ENCODE results near the gene PIK3R6. TPM values are rescaled to one million over a fixed set of nuclear protein-coding genes. Genes with fewer than 3 reads are reported as not detected.

The PIK3R6 gene
- total RNA-seq, 4 donors from 2014 or later, result 0.22 to 2.5 (median 0.35) TPM

DNA sequence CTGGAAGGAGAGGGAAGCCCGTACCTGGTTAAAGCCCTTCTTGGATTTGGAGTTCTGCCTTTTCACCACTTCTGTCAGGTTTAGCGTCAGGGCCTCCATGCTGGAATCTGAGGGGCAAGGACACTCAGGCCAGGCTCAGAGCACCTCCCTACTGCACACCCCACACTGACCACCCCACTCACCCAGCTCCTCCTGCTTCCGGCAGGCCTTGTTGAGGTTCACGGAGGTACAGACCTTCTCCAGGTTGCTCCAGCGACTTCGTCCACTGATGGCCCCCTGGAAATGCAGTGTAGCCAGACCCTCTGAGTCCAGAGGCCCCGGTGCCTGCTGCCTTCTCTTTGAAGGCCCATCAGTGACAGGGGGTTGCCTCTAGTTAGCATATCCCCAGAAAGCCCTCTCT is 14.1 kb upstream of the PIK3R6 start:
- DNase-seq, result no peak
- H3K4me1 ChIP-seq, result no peaks in the 10 kb centered on the region
- WGBS, 2 donors, result 97 to 100% methylated on average over 2 to 6 of the region's 7 CpGs
- no peaks in the 10 kb centered on the region for H3K9me3 ChIP-seq
- no peaks in the 10 kb centered on the region for H3K36me3 ChIP-seq
- intact Hi-C loops (cut with DNase I), result no loop called here
- TF ChIP-seq, protein P1, sequence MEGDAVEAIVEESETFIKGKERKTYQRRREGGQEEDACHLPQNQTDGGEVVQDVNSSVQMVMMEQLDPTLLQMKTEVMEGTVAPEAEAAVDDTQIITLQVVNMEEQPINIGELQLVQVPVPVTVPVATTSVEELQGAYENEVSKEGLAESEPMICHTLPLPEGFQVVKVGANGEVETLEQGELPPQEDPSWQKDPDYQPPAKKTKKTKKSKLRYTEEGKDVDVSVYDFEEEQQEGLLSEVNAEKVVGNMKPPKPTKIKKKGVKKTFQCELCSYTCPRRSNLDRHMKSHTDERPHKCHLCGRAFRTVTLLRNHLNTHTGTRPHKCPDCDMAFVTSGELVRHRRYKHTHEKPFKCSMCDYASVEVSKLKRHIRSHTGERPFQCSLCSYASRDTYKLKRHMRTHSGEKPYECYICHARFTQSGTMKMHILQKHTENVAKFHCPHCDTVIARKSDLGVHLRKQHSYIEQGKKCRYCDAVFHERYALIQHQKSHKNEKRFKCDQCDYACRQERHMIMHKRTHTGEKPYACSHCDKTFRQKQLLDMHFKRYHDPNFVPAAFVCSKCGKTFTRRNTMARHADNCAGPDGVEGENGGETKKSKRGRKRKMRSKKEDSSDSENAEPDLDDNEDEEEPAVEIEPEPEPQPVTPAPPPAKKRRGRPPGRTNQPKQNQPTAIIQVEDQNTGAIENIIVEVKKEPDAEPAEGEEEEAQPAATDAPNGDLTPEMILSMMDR (IDR thresholded peaks at IDR 0.05), result no peak
- TF ChIP-seq POLR2A (IDR thresholded peaks at IDR 0.05), result no peak
- H3K27me3 ChIP-seq, result no peaks in the 10 kb centered on the region
- no peak overlapping the region for H3K27ac ChIP-seq
- H3K4me3 ChIP-seq, result no peak overlapping the region

DNA sequence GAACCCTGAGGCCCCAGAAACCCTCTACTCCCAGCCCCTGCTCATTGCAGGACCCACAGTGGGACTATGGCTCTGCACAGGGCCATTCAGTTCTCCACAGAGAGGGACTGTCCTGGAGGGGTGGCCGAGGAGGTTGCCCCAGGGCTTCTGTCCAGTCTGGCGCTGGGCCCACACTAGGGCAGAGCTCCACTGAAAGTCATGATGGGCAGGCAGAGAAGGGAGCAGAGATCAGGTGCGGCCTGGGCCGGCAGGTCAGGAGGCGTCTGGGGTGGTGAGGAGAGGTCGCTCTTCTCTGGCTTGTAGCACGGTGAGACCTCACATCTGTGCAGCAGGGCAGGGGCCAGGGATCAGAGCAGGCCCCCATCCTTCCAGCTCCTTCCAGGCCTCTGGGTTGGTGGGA is 13.0 kb upstream of the PIK3R6 start:
- TF ChIP-seq, protein P1 (IDR thresholded peaks at IDR 0.05), result no peak
- TF ChIP-seq POLR2A (IDR thresholded peaks at IDR 0.05), result no peak
- Histone ChIP-seq H3K27ac (no peak overlapping the region), H3K9me3 (no peaks in the 10 kb centered on the region), H3K4me3 (no peak overlapping the region), H3K27me3 (peaks cover 0 to 11% (median 0%) of the 10 kb centered on the region in 4 donors), H3K36me3 (no peaks in the 10 kb centered on the region), H3K4me1 (no peaks in the 10 kb centered on the region)
- WGBS, 2 donors, result 81% methylated on average over 3 of the region's 7 CpGs; no CpG with 5 or more reads in 1 of the 2 donors
- no peak for DNase-seq
- intact Hi-C loops (cut with DNase I), result no loop called here

DNA sequence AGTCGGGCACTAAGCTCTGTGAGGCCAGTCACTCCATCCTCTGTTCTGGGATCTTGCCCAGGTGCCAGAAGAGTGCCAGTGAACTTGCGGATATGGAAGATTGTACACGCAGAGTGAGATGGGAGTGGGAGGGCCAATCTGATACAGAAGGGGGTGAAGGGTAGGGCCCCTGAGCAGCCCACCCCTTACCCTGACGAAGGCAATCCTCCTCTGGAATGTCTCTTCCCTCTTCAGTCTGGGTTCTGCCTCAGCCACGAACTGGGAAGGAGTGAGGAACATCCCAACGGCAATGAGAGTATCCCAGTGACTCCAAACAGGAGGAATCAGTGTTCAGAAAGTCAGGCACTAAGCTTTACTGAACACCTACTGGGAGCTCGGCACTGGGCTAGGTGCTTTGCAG is 11.9 kb upstream of the PIK3R6 start:
- Histone ChIP-seq H3K4me1 (no peaks in the 10 kb centered on the region), H3K27ac (no peak overlapping the region), H3K4me3 (no peak overlapping the region), H3K36me3 (no peaks in the 10 kb centered on the region), H3K27me3 (peaks cover 0 to 21% (median 0%) of the 10 kb centered on the region in 4 donors), H3K9me3 (no peaks in the 10 kb centered on the region)
- DNase-seq, result no peak
- no peak for TF ChIP-seq POLR2A (IDR thresholded peaks at IDR 0.05)
- TF ChIP-seq, protein P1 (IDR thresholded peaks at IDR 0.05), result no peak
- whole genome bisulfite sequencing, 2 donors, result 73 to 78% methylated on average over 2 to 6 of the region's 7 CpGs
- intact Hi-C loops (cut with DNase I), result no loop called here

DNA sequence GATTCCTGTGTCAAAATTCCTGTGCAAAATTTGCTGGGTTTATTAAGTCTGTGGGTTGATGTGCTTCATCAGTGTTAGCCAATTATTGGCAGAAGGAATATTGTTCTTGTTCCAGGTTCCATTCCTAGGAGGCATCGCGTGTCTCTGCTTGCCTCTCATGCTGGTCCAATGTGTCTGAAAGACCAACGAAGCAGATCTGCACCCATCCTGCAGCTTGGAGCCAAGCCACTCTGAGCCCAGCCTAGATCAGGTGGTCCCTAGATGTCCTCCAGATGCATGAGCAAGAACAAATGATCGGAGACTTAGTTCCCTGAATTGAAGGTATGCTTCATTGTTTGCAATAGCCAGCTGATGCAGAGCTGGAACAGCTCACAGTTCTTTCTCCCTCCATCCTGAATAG is 10.5 kb upstream of the PIK3R6 start:
- no peak overlapping the region for H3K27ac ChIP-seq
- intact Hi-C loops (cut with DNase I), result no loop called here
- DNase-seq, result no peak
- peaks cover 0 to 34% (median 0%) of the 10 kb centered on the region in 4 donors for H3K27me3 ChIP-seq
- TF ChIP-seq, protein P1 (IDR thresholded peaks at IDR 0.05), result no peak
- no peak for TF ChIP-seq POLR2A (IDR thresholded peaks at IDR 0.05)
- 47 to 55% methylated on average over 2 to 4 of the region's 4 CpGs for WGBS, 2 donors
- H3K4me3 ChIP-seq, result no peak overlapping the region
- no peaks in the 10 kb centered on the region for H3K9me3 ChIP-seq
- H3K4me1 ChIP-seq, result peaks cover 0 to 10% (median 0%) of the 10 kb centered on the region in 3 donors
- no peaks in the 10 kb centered on the region for H3K36me3 ChIP-seq

DNA sequence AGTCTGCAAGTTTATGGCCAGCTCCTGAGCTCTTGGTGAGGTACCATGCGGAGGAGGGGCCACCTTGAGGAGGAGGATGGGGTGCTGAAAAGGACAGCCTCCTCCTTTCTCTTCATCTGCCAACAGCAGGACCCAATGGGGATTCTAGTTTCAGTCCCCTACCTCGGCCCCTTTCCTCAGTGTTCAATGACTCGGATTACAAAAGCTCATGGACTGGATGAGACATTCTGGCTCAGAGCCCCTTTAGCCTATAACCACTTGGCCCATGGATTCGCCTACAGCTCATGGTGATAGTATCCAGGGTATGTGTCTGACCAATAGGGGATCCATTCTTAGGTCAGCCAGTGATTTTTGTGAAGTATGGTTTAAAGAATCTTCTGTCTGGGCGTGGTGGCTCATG is 8.5 kb upstream of the PIK3R6 start:
- Histone ChIP-seq H3K27ac (no peak overlapping the region), H3K9me3 (no peaks in the 10 kb centered on the region), H3K4me1 (peaks cover 0 to 13% (median 0%) of the 10 kb centered on the region in 3 donors), H3K4me3 (no peak overlapping the region), H3K36me3 (no peaks in the 10 kb centered on the region), H3K27me3 (peaks cover 0 to 46% (median 0%) of the 10 kb centered on the region in 4 donors)
- no peak for DNase-seq
- WGBS, 2 donors, result 69 to 82% methylated on average over 3 to 5 of the region's 5 CpGs
- TF ChIP-seq, protein P1 (IDR thresholded peaks at IDR 0.05), result no peak
- no peak for TF ChIP-seq POLR2A (IDR thresholded peaks at IDR 0.05)
- intact Hi-C loops (cut with DNase I), result no loop called here

Measured in esophagus squamous epithelium (tissue), 5 donors.